ENCODE measurements around the gene HEATR5A.
"Not testable (repeated sequence)": the region's sequence is repeated elsewhere in the genome, so short reads cannot be mapped to it uniquely, and the experiment has no call there.

Gene HEATR5A

GRCh38 chr14:31257554-31258426, 162.6 kb downstream of the HEATR5A start:
- not testable (repeated sequence) for DNase-seq (ENCODE audit: low read depth in 2 of 2)

GRCh38 chr14:31257244-31257553, 163.2 kb downstream of the HEATR5A start:
- no peak for DNase-seq (ENCODE audit: low read depth in 2 of 2)

- no peak for DNase-seq (ENCODE audit: low read depth in 2 of 2)
Observed at GRCh38 chr14:31256534-31257243, 163.7 kb downstream of the HEATR5A start.

- not testable (repeated sequence) for DNase-seq (ENCODE audit: low read depth in 2 of 2)
Observed at GRCh38 chr14:31255918-31256317, 164.4 kb downstream of the HEATR5A start.

- no peak for DNase-seq (ENCODE audit: low read depth in 2 of 2)
Observed at GRCh38 chr14:31255286-31255685, 165.1 kb downstream of the HEATR5A start.

GRCh38 chr14:31253746-31254471, 166.4 kb downstream of the HEATR5A start:
- no peak for DNase-seq (ENCODE audit: low read depth in 2 of 2)

GRCh38 chr14:31252865-31253264, 167.5 kb downstream of the HEATR5A start:
- DNase-seq (ENCODE audit: low read depth in 2 of 2) = no peak

- no peak for DNase-seq (ENCODE audit: low read depth in 2 of 2)
Observed at GRCh38 chr14:31251028-31251958, 169.1 kb downstream of the HEATR5A start.

GRCh38 chr14:31244626-31245025, 175.7 kb downstream of the HEATR5A start:
- no peak for DNase-seq (ENCODE audit: low read depth in 2 of 2)

- no peak for DNase-seq (ENCODE audit: low read depth in 2 of 2)
Observed at GRCh38 chr14:31243860-31244259, 176.5 kb downstream of the HEATR5A start.

- DNase-seq (ENCODE audit: low read depth in 2 of 2) = not testable (repeated sequence)
Observed at GRCh38 chr14:31242161-31242940, 178.0 kb downstream of the HEATR5A start.
